ENCODE results near the gene CHMP4A.
A peak's percentile ranks its signal among the peaks of the same experiment; 100 is the strongest.
"Not testable (repeated sequence)": the region's sequence is repeated elsewhere in the genome, so short reads cannot be mapped to it uniquely, and the experiment has no call there.

Gene CHMP4A

GRCh38 chr14:24246765-24247212 lies 33.5 kb upstream of the CHMP4A start:
- Histone ChIP-seq H3K27me3 (replicated peaks; ENCODE audit: control insufficient read depth, insufficient read depth, low read length, poor library complexity, severe bottlenecking) (no peaks in the 10 kb centered on the region), H3K36me3 (ENCODE audit: control insufficient read depth, insufficient read depth, low read length) (no peaks in the 10 kb centered on the region), H3K9me3 (ENCODE audit: control insufficient read depth, low read length) (no peaks in the 10 kb centered on the region), H3K27ac (ENCODE audit: insufficient read depth, low read length, poor library complexity, severe bottlenecking) (peak overlapping the region; percentile 44), H3K4me1 (ENCODE audit: control insufficient read depth, insufficient read depth, low read length, poor library complexity, severe bottlenecking) (peaks cover 13% of the 10 kb centered on the region), H3K4me3 (ENCODE audit: insufficient read depth, low read depth, low read length, poor library complexity, severe bottlenecking) (no peak overlapping the region)
- DNase-seq = peak in 1 of 3 donors; percentile 5

- not testable (repeated sequence) for DNase-seq
Observed at GRCh38 chr14:24245350-24245749, 32.1 kb upstream of the CHMP4A start.

GRCh38 chr14:24243336-24243836 lies 30.1 kb upstream of the CHMP4A start:
- peaks cover 41% of the 10 kb centered on the region for H3K4me1 ChIP-seq (ENCODE audit: control insufficient read depth, insufficient read depth, low read length, poor library complexity, severe bottlenecking)
- H3K4me3 ChIP-seq (ENCODE audit: insufficient read depth, low read depth, low read length, poor library complexity, severe bottlenecking) = peak overlapping the region; percentile 86
- H3K9me3 ChIP-seq (ENCODE audit: control insufficient read depth, low read length) = no peaks in the 10 kb centered on the region
- no peaks in the 10 kb centered on the region for H3K27me3 ChIP-seq (replicated peaks; ENCODE audit: control insufficient read depth, insufficient read depth, low read length, poor library complexity, severe bottlenecking)
- peak in 1 of 3 donors; percentile 2 for DNase-seq
- peak overlapping the region; percentile 99 for H3K27ac ChIP-seq (ENCODE audit: insufficient read depth, low read length, poor library complexity, severe bottlenecking)
- peaks cover 25% of the 10 kb centered on the region for H3K36me3 ChIP-seq (ENCODE audit: control insufficient read depth, insufficient read depth, low read length)

More at GRCh38 chr14:24245350-24245749, 32.1 kb upstream of the CHMP4A start:
- not testable (repeated sequence) for H3K9me3 ChIP-seq (ENCODE audit: control insufficient read depth, low read length); H3K27me3 ChIP-seq (replicated peaks; ENCODE audit: control insufficient read depth, insufficient read depth, low read length, poor library complexity, severe bottlenecking); H3K36me3 ChIP-seq (ENCODE audit: control insufficient read depth, insufficient read depth, low read length); H3K4me3 ChIP-seq (ENCODE audit: insufficient read depth, low read depth, low read length, poor library complexity, severe bottlenecking); H3K27ac ChIP-seq (ENCODE audit: insufficient read depth, low read length, poor library complexity, severe bottlenecking)
- peaks cover 27% of the 10 kb centered on the region for H3K4me1 ChIP-seq (ENCODE audit: control insufficient read depth, insufficient read depth, low read length, poor library complexity, severe bottlenecking)

- Histone ChIP-seq H3K27me3 (replicated peaks; ENCODE audit: control insufficient read depth, insufficient read depth, low read length, poor library complexity, severe bottlenecking) (no peaks in the 10 kb centered on the region), H3K36me3 (ENCODE audit: control insufficient read depth, insufficient read depth, low read length) (peaks cover 39% of the 10 kb centered on the region), H3K4me3 (ENCODE audit: insufficient read depth, low read depth, low read length, poor library complexity, severe bottlenecking) (peak overlapping the region; percentile 86), H3K9me3 (ENCODE audit: control insufficient read depth, low read length) (no peaks in the 10 kb centered on the region), H3K4me1 (ENCODE audit: control insufficient read depth, insufficient read depth, low read length, poor library complexity, severe bottlenecking) (peaks cover 41% of the 10 kb centered on the region), H3K27ac (ENCODE audit: insufficient read depth, low read length, poor library complexity, severe bottlenecking) (peak overlapping the region; percentile 99)
- peak; percentile 87 to 92 (median 89) for DNase-seq
Observed at GRCh38 chr14:24241829-24242443, 28.6 kb upstream of the CHMP4A start.

GRCh38 chr14:24240110-24240918 lies 27.0 kb upstream of the CHMP4A start:
- DNase-seq = no peak
- Histone ChIP-seq H3K9me3 (ENCODE audit: control insufficient read depth, low read length) (no peaks in the 10 kb centered on the region), H3K36me3 (ENCODE audit: control insufficient read depth, insufficient read depth, low read length) (peaks cover 54% of the 10 kb centered on the region), H3K27ac (ENCODE audit: insufficient read depth, low read length, poor library complexity, severe bottlenecking) (peak overlapping the region; percentile 38), H3K4me1 (ENCODE audit: control insufficient read depth, insufficient read depth, low read length, poor library complexity, severe bottlenecking) (peaks cover 41% of the 10 kb centered on the region), H3K27me3 (replicated peaks; ENCODE audit: control insufficient read depth, insufficient read depth, low read length, poor library complexity, severe bottlenecking) (no peaks in the 10 kb centered on the region), H3K4me3 (ENCODE audit: insufficient read depth, low read depth, low read length, poor library complexity, severe bottlenecking) (no peak overlapping the region)

GRCh38 chr14:24238527-24239037 lies 25.3 kb upstream of the CHMP4A start:
- no peak overlapping the region for H3K4me3 ChIP-seq (ENCODE audit: insufficient read depth, low read depth, low read length, poor library complexity, severe bottlenecking)
- no peak for DNase-seq
- H3K27me3 ChIP-seq (replicated peaks; ENCODE audit: control insufficient read depth, insufficient read depth, low read length, poor library complexity, severe bottlenecking) = no peaks in the 10 kb centered on the region
- no peak overlapping the region for H3K27ac ChIP-seq (ENCODE audit: insufficient read depth, low read length, poor library complexity, severe bottlenecking)
- peaks cover 54% of the 10 kb centered on the region for H3K36me3 ChIP-seq (ENCODE audit: control insufficient read depth, insufficient read depth, low read length)
- H3K4me1 ChIP-seq (ENCODE audit: control insufficient read depth, insufficient read depth, low read length, poor library complexity, severe bottlenecking) = peaks cover 48% of the 10 kb centered on the region
- H3K9me3 ChIP-seq (ENCODE audit: control insufficient read depth, low read length) = no peaks in the 10 kb centered on the region

GRCh38 chr14:24238123-24238522 lies 24.8 kb upstream of the CHMP4A start:
- Histone ChIP-seq H3K27me3 (replicated peaks; ENCODE audit: control insufficient read depth, insufficient read depth, low read length, poor library complexity, severe bottlenecking) (no peaks in the 10 kb centered on the region), H3K36me3 (ENCODE audit: control insufficient read depth, insufficient read depth, low read length) (peaks cover 54% of the 10 kb centered on the region), H3K9me3 (ENCODE audit: control insufficient read depth, low read length) (no peaks in the 10 kb centered on the region), H3K4me3 (ENCODE audit: insufficient read depth, low read depth, low read length, poor library complexity, severe bottlenecking) (no peak overlapping the region), H3K4me1 (ENCODE audit: control insufficient read depth, insufficient read depth, low read length, poor library complexity, severe bottlenecking) (peaks cover 48% of the 10 kb centered on the region), H3K27ac (ENCODE audit: insufficient read depth, low read length, poor library complexity, severe bottlenecking) (no peak overlapping the region)
- no peak for DNase-seq

- Histone ChIP-seq H3K27me3 (replicated peaks; ENCODE audit: control insufficient read depth, insufficient read depth, low read length, poor library complexity, severe bottlenecking) (no peaks in the 10 kb centered on the region), H3K4me3 (ENCODE audit: insufficient read depth, low read depth, low read length, poor library complexity, severe bottlenecking) (no peak overlapping the region), H3K4me1 (ENCODE audit: control insufficient read depth, insufficient read depth, low read length, poor library complexity, severe bottlenecking) (peaks cover 47% of the 10 kb centered on the region), H3K27ac (ENCODE audit: insufficient read depth, low read length, poor library complexity, severe bottlenecking) (no peak overlapping the region), H3K9me3 (ENCODE audit: control insufficient read depth, low read length) (no peaks in the 10 kb centered on the region), H3K36me3 (ENCODE audit: control insufficient read depth, insufficient read depth, low read length) (peaks cover 54% of the 10 kb centered on the region)
- DNase-seq = no peak
Observed at GRCh38 chr14:24237463-24237955, 24.2 kb upstream of the CHMP4A start.

GRCh38 chr14:24236689-24237462 lies 23.6 kb upstream of the CHMP4A start:
- DNase-seq = no peak
- H3K4me1 ChIP-seq (ENCODE audit: control insufficient read depth, insufficient read depth, low read length, poor library complexity, severe bottlenecking) = peaks cover 47% of the 10 kb centered on the region
- H3K9me3 ChIP-seq (ENCODE audit: control insufficient read depth, low read length) = no peaks in the 10 kb centered on the region
- H3K27ac ChIP-seq (ENCODE audit: insufficient read depth, low read length, poor library complexity, severe bottlenecking) = no peak overlapping the region
- H3K27me3 ChIP-seq (replicated peaks; ENCODE audit: control insufficient read depth, insufficient read depth, low read length, poor library complexity, severe bottlenecking) = no peaks in the 10 kb centered on the region
- H3K36me3 ChIP-seq (ENCODE audit: control insufficient read depth, insufficient read depth, low read length) = peaks cover 54% of the 10 kb centered on the region
- H3K4me3 ChIP-seq (ENCODE audit: insufficient read depth, low read depth, low read length, poor library complexity, severe bottlenecking) = no peak overlapping the region

Measured in effector memory CD4-positive, alpha-beta T cell (primary cell).